Peyer's patch (tissue), 4 donors: ENCODE results near the gene EWSR1.

Experiments used
- POLR2A ChIP-seq, 2 donors: fragments of 450-650 bp; IDR thresholded peaks; one replicate each; pipeline ENCODE4 v1.5.1; 2017; ENCODE audit warnings: antibody characterized with exemption in 2 of 2, mild to moderate bottlenecking in 2 of 2, moderate library complexity in 2 of 2
- TF ChIP-seq, protein P1 (sequence below), 6 experiments: fragments of 450-650 bp in 4 of 6; fragments of 200-600 bp in 2 of 6; sonication (generic) in 1 of 6; IDR thresholded peaks; one replicate each; pipeline ENCODE4 v1.5.1; 2017 to 2019; ENCODE audit warnings: antibody characterized with exemption in 6 of 6, mild to moderate bottlenecking in 3 of 6, moderate library complexity in 1 of 6

DNA sequence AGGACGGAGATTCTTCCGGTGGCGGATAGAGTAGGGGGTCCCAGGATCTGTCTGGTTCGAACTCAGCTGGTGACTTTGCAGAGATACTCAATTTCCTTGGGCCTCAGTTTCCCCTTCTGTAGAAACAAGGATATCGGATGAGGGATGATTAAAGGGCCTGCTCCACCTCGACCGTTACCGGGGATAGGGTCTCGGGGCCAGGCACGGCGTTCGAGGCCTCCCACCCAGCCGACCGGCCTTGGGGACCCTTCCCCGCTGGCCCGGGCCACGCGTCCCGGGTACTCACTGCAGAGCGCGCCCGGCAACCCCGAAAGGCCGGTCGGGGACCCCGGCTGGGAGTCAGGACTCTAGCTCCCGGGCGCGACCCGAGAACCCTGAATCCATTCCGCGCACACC lies 608 bp upstream of the EWSR1 start:
- TF ChIP-seq, protein P1, sequence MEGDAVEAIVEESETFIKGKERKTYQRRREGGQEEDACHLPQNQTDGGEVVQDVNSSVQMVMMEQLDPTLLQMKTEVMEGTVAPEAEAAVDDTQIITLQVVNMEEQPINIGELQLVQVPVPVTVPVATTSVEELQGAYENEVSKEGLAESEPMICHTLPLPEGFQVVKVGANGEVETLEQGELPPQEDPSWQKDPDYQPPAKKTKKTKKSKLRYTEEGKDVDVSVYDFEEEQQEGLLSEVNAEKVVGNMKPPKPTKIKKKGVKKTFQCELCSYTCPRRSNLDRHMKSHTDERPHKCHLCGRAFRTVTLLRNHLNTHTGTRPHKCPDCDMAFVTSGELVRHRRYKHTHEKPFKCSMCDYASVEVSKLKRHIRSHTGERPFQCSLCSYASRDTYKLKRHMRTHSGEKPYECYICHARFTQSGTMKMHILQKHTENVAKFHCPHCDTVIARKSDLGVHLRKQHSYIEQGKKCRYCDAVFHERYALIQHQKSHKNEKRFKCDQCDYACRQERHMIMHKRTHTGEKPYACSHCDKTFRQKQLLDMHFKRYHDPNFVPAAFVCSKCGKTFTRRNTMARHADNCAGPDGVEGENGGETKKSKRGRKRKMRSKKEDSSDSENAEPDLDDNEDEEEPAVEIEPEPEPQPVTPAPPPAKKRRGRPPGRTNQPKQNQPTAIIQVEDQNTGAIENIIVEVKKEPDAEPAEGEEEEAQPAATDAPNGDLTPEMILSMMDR (IDR thresholded peaks at IDR 0.05), result no peak
- TF ChIP-seq POLR2A (IDR thresholded peaks at IDR 0.05), result no peak
